HG02763 (cell line): Measurements from ENCODE around the gene ARL16.

ENCODE experiments used
- ATAC-seq: cut with Tn5 transposase; IDR thresholded peaks from one replicate; pipeline ENCODE4 v1.9.1; 2021; ENCODE audit warnings: mild to moderate bottlenecking, moderate library complexity; ENCODE audit not compliant: unreplicated experiment

ARL16 gene

DNA sequence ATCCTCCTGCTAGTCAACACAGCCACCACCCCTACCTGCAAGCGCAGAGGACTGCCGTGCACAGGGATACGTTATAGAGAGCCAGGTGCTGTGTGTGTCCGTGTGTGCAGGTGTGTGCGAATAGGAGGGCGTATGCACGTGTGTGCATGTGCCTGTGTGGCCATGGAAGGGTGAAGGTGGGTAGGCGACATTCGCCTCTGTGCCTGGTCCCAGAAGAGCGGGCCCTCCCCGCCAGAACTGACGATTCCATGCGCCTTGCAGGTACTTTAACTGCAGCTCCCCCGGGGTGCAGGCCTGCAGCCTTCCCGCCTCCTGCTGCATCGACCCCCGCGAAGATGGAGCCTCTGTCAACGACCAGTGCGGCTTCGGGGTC lies 36.0 kb downstream of the ARL16 start:
- ATAC-seq, result no peak

DNA sequence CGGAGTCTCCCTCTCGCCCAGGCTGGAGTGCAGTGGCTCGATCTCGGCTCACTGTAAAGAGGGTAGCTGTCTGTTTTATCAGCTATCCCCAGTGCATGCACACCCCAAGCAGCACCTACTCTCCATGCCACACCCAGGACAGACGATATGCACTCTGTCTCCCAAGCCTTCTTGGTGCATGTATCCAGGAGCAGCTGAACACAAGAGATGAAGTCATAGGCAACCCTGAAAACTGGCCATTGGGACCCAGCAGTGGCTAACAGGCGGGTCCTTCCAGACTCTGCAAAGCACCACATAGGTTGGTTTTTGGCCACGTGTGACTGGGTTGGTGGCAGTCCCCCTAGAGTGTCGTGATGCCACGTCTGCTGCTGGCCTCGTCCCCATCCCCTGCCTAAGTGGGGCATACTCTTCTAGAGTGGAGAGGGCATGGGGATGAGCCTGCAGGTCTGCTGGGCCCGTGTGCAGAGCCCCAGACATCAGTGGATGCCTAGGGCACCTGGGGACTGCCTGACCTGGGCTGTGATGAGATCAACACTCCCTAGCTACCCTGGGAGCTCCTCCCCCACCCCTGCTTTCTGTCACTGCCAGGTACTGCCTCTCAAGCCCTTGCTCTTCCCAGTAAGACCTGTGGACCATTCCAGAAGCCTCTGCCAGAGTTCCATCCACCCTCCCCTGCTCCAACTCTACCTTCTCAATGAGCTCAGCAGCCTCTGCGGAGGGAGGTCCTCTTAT lies 36.6 kb downstream of the ARL16 start:
- ATAC-seq, result no peak

DNA sequence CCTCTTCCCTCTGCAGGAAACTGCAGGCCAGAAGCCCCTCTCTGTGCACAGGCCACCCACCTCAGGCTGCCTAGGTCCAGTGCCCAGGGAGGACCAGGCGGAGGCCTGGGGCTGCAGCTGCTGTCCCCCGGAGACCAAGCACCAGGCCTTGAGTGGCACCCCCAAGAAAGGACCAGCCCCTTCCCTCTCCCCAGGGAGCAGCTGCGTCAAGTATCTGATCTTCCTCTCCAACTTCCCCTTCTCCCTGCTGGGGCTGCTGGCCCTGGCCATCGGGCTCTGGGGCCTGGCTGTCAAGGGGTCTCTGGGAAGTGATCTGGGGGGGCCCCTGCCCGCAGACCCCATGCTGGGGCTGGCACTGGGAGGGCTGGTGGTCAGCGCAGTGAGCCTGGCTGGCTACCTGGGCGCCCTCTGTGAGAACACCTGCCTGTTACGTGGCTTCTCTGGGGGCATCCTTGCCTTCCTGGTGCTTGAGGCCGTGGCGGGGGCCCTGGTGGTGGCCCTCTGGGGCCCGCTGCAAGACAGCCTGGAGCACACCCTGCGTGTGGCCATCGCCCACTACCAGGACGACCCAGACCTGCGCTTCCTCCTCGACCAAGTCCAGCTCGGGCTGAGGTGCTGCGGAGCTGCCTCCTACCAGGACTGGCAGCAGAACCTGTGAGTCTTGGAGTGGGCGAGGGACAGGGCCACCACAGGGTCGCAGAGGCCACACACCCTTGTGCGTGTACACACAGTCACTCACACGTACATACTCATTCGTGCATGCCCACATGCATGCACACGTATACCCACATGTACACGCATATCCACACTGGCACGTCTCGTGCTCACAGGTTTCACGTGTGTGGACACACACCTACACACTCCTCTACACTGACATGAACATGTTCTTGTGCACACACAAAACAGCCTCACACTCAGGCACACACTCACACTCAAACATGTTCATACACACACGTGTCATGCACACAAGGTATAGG lies 38.3 kb downstream of the ARL16 start:
- ATAC-seq, result no peak

DNA sequence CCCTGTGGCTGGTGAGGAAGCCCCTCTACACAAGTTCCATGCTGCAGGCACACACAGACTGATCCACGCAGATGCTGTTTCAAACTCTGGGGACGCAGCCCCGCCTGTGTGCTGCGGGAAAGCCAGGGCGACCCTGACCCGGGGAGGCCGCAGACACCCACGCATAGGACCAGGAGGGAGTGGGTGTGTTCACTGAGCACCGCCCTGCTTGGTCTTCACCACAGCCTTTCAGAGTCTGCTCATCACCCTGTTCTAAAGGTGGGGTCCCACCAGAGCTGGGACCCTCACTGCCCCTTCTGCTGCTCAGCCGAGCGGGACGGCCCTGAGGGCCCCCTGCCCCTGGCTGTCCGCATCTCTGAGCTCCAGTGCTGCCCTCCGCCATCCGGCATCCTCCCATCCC lies 39.1 kb downstream of the ARL16 start:
- ATAC-seq, result no peak

DNA sequence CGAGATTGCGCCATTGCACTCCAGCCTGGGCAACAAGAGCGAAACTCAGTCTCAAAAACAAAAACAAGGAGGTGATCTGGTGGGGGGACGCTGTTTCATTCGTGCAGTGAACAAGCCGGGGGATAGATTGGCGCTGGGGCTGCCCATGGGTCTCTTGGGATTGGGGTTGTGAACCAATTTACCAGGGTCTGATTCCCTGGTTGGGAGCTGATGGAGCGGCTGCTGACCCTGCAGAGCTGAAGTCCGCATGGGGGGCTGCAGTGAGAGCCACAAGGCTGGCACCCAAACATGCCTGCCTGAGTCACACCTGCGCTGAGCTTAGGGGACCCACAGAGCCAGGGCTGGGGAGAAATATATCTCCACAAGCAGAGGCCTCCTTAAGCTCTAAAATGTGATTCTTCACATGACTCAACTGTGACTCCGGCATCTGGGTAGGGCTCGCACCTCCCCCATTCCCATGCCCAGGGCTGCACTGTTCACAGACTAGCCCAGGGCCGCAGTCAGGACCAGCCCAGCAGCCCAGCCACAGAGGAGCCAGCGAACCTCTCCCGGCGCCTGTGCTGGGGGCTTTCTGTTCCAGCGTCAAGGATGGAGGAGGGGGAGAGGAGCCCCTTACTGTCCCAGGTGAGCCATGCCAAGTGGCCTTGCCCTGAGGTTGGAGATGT lies 41.6 kb downstream of the ARL16 start:
- no peak for ATAC-seq

DNA sequence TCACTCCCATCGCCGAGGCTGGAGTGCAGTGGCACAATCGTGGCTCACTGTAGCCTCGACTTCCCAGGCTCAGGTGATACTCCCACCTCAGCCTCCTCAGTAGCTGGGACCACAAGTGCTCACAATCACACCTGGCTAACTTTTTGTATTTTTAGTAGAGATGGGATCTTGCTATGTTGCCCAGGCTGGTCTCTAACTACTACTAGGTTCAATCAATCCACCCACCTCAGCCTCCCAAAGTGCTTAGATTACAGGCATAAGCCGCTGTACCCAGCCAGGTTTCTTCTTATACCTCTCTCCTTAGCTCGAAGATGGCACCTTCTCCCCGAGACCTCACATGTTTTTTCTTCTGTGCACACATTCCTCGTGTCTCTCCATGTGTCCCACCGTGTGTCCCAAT lies 43.6 kb downstream of the ARL16 start:
- ATAC-seq, result no peak

DNA sequence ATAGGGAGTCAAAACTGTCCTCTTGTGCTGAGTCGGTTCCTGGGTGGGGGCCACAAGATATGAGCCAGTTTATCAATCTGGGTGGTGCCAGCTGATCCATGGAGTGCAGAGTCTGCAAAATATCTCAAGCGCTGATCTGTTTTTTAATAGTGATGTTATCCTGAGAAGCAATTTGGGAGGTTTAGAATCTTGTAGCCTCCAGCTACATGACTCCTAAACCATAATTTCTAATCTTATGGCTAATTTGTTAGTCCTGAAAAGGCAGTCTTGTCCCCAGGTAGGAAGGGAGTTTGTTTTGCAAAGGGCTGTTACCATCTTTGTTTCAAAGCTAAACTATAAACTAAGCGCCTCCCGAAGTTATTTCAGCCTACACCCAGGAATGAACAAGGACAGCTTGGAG lies 44.9 kb downstream of the ARL16 start:
- ATAC-seq, result no peak

DNA sequence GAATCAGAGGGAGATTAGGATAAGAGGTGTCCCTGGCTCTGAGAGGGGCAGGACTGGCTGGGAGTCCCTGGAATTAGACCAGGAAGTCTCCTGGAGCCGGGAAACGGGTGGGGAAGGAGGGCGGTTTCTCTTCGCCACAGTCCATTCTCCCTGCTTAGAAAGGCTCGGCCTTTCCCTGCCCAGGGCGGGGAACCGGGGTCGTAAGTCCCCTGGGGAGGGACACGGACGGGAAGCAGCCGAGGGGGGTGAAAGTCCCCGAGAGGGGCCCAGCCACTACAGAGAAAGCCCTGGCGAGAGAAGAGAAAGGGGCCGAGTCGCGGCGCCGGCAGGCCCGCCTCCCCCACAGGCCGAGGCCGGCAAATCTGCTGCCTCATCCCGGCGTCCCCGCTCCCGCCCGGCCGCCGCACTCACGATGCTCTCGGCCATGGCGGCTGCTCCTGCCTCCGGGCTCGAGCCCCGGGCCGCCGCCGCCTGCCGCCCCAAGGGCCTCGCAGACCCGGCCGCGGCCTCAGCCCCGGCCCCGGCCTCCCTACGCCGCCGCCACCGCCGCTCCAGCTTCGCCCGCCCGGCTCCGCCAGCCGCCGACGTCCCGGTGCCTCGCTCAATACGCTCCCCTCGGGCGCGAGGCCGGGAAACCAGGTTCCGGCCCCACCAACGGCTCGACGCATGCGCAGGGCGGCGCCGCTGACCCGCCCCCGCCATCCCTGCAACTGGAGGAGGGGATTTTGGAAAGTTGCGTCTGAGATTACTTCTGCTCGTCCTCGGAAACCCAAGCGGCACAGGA lies 46.9 kb downstream of the ARL16 start, which contains the start of the genes NPLOC4 and TSPAN10:
NPLOC4 (minus strand) TSS at position 608 of the 784 bp plus-strand sequence; CDS start at position 426, 182 bp downstream.
TSPAN10 (plus strand) TSS at position 692 of the 784 bp plus-strand sequence. CDS start 5,217 bp downstream, outside the sequence.
- peak; percentile 88 for ATAC-seq

DNA sequence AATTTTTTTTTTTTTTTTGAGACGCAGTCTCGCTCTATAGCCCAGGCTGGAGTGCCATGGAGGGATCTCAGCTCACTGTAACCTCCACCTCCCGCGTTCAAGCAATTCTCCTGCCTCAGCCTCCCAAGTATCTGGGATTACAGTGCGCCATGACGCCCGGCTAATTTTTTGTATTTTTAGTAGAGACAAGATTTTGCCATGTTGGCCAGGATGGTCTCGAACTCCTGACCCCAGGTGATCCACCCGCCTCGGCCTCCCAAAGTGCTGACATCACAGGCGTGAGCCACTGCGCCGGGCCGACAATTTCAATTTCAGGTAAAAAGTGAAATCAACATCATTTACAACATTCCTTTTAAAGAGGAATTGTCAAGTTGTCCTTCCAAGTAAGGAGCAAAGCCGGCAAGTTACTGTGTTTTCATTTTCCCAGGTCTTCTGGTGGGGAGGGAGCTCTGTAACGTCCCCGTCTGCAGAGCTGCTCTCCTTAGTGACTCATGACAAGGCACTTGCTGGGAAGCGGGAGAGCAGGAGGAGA lies 47.6 kb downstream of the ARL16 start:
- ATAC-seq, result no peak

DNA sequence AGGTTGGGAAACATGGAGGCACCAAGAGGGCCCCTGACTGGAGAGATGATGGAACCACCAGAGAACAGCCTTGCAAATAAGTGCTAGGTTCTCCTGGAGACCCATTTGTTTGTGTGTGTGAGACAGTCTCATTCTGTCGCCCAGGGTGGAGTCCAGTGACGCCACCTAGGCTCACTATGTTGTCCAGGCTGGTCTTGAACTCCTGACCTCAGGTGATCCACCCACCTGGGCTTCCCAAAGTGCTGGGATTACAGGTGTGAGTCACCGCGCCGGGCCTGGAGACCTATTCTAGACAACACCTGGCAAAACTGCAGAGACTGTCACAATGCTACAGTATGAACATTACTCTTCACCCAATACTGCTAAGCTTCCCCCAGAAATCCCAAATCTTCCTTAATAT lies 48.2 kb downstream of the ARL16 start:
- no peak for ATAC-seq

DNA sequence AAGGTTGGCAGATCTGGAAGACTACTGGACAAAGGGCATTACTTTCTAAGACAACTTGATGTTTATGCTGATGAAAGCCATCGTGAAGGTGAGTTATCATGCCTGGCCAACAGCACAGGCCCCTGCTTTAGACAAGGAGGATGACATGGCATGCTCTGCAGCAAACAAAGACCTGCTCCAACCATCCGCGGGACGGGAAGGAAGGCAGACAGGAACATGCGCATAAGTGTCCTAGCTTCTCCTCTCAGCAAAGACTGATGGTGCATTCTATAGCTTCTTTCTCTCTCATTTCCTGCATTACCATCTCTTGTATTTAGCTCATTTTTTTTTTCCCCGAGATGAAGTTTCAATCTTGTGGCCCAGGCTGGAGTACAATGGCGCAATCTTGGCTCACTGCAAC lies 52.1 kb downstream of the ARL16 start:
- ATAC-seq, result no peak
